Osteocyte (in vitro differentiated cells): ENCODE data around the gene LINC00305. TPM values are rescaled to one million over a fixed set of nuclear protein-coding genes. Genes with fewer than 3 reads are reported as not detected.

ENCODE experiments used
- DNase-seq: peaks from one replicate; pipeline ENCODE4 v3.0.0; 2021; ENCODE audit warnings: mixed read lengths; ENCODE audit not compliant: unreplicated experiment; ENCODE audit errors: extremely low spot score
- H3K27ac Mint-ChIP-seq: one replicate; pipeline ENCODE4 v1.8.0; 2021; ENCODE audit warnings: mild to moderate bottlenecking, mixed read lengths; ENCODE audit not compliant: unreplicated experiment
- H3K27me3 Mint-ChIP-seq: one replicate; pipeline ENCODE4 v1.8.0; 2021; ENCODE audit warnings: mixed read lengths; ENCODE audit not compliant: unreplicated experiment
- H3K36me3 Mint-ChIP-seq: one replicate; pipeline ENCODE4 v1.8.0; 2021; ENCODE audit warnings: mixed read lengths; ENCODE audit not compliant: unreplicated experiment
- H3K4me1 Mint-ChIP-seq: one replicate; pipeline ENCODE4 v1.8.0; 2021; ENCODE audit warnings: mixed read lengths; ENCODE audit not compliant: unreplicated experiment
- H3K4me3 Mint-ChIP-seq: one replicate; pipeline ENCODE4 v1.8.0; 2021; ENCODE audit warnings: mild to moderate bottlenecking, moderate library complexity, mixed read lengths; ENCODE audit not compliant: unreplicated experiment
- H3K9me3 Mint-ChIP-seq: one replicate; pipeline ENCODE4 v1.8.0; 2021; ENCODE audit warnings: mixed read lengths; ENCODE audit not compliant: unreplicated experiment
- CTCF ChIP-seq: fragments of 200-600 bp; sonication (generic); IDR thresholded peaks from 2 replicates; pipeline ENCODE4 v1.5.0; 2021; ENCODE audit warnings: antibody characterized with exemption, mild to moderate bottlenecking, moderate library complexity
- long read RNA-seq: library from polyadenylated mRNA; unstranded; transcript quantifications from one replicate; pipeline ENCODE4 v2.0.0, GENCODE V29; 2021
- total RNA-seq: library from RNA; stranded (reverse); gene quantifications from 2 replicates; pipeline ENCODE4 v1.2.1, GENCODE V29; 2021

LINC00305 gene
- not detected in 2 replicates for total RNA-seq
- long read RNA-seq: 0 reads

DNA sequence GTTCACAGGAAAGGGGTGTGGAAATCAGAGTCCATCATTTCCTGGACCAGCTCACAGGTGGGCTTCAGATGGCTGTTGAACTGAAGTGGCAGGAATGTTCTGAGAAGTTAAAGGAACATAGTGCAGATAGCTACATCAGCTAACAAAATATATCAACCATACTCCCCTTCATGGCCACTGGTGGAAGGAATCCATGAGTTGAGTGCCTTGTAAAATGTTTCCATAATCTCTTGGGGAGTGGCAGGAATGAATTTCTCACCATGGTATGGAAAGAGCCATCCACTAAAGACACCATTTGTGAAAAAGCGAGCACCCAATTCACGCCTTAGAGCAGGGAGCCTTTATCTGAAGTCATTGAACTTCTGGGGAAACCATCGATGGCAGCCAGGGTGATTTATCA, at the start of gene LINC00305:
Gene LINC00305, minus strand, starts transcription at position 101 of the 400 bp plus-strand sequence.
- H3K9me3 Mint-ChIP-seq: no peaks in the 10 kb centered on the region
- DNase-seq: no peak
- no peaks in the 10 kb centered on the region for H3K36me3 Mint-ChIP-seq
- H3K4me1 Mint-ChIP-seq: no peaks in the 10 kb centered on the region
- no peak for TF ChIP-seq CTCF
- H3K4me3 Mint-ChIP-seq: no peak within 1 kb of the TSS
- no peak within 1 kb of the TSS for H3K27ac Mint-ChIP-seq
- H3K27me3 Mint-ChIP-seq: peaks cover 32% of the 10 kb centered on the region

DNA sequence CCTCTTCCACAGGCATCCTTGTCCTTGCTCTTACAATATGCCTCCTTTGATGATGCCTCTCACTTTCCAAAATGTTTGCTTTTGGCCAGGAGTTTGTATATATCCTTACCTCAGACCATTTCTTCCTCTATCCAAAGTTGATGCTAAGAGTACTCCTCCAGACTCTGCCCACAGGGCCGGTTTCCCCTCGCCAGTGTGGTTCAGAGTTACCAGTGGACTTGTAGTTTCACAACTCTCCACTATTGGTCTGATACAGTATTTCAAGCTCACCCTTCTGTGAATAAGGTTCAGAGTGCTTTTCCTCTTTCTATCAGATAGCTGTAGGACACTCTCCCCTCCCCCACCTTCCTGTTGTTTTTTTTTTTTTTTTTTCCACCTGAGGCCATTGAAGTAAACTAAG, 42.2 kb upstream of the LINC00305 start:
- no peak for TF ChIP-seq CTCF
- no peaks in the 10 kb centered on the region for H3K36me3 Mint-ChIP-seq
- DNase-seq: no peak
- H3K27me3 Mint-ChIP-seq: peaks cover 22% of the 10 kb centered on the region
- no peaks in the 10 kb centered on the region for H3K4me1 Mint-ChIP-seq
- H3K27ac Mint-ChIP-seq: no peak overlapping the region
- no peak overlapping the region for H3K4me3 Mint-ChIP-seq
- H3K9me3 Mint-ChIP-seq: no peaks in the 10 kb centered on the region

DNA sequence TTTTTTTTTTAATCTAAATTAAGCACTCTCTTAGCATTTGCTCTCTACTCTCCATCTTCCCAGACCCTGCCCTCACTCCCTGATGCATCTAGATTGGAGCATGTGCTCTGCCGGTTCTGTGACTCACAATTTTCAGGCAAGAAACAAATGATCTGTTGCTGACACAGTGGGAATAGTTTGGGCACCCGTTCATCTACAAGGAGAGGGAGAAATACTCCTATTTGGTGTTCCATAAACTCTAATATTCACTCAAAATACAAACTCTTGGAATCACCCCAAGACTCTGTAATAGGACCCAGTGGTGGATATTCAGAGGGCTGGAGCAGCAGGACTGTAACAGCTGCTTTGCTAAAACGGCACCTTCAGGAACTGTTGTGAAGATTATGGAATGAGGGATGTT, 37.1 kb upstream of the LINC00305 start:
- Mint-ChIP-seq H3K4me1 (no peaks in the 10 kb centered on the region), H3K9me3 (no peaks in the 10 kb centered on the region), H3K4me3 (no peak overlapping the region)

DNA sequence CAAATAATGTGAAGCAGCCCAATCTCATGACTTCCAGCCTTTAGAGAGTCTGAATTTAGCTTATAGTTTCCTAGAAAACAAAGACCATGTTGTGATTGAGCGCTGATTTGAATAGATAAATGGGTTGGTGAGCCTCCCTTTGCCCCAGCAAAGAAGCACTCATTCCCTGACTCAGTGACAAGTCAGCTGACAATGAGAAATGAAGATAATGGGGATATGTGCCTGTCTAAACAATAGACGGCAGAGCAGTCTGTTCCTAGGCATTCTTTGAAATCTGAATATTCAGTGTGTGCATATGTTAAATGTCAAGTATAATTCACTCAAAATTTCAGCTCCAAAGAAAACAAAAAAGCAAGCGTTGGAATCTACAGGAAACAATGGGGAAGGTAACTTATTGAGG, 34.8 kb upstream of the LINC00305 start:
- H3K4me1 Mint-ChIP-seq: no peaks in the 10 kb centered on the region
- no peaks in the 10 kb centered on the region for H3K9me3 Mint-ChIP-seq
- DNase-seq: no peak
- H3K4me3 Mint-ChIP-seq: no peak overlapping the region
- H3K27ac Mint-ChIP-seq: no peak overlapping the region
- no peaks in the 10 kb centered on the region for H3K36me3 Mint-ChIP-seq
- peaks cover 35% of the 10 kb centered on the region for H3K27me3 Mint-ChIP-seq
- no peak for TF ChIP-seq CTCF

More for the DNA sequence above, 37.1 kb upstream of the LINC00305 start:
- no peak for DNase-seq
- no peak overlapping the region for H3K27ac Mint-ChIP-seq
- peaks cover 42% of the 10 kb centered on the region for H3K27me3 Mint-ChIP-seq
- no peak for TF ChIP-seq CTCF
- no peaks in the 10 kb centered on the region for H3K36me3 Mint-ChIP-seq

DNA sequence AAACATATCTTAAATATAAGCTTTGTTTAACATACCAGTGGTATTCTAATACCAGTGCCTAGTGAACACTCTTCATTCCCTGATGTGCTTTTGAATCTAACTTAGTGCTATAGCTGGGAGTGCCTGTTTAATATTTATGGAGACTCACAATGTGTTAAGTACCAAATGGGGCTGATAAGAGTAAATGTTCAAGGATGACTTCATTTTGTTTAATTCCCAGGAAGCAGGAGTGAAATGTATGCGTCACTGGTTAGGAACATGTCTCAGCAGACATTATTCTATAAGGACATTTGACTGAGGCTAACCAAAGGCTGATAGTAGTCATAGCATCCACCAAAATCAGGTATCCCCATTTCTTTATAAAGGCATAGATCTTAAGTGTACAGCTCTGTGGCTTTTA, 31.7 kb upstream of the LINC00305 start:
- no peaks in the 10 kb centered on the region for H3K36me3 Mint-ChIP-seq
- DNase-seq: no peak
- TF ChIP-seq CTCF: no peak
- no peaks in the 10 kb centered on the region for H3K9me3 Mint-ChIP-seq
- no peak overlapping the region for H3K4me3 Mint-ChIP-seq
- no peaks in the 10 kb centered on the region for H3K4me1 Mint-ChIP-seq
- H3K27me3 Mint-ChIP-seq: peaks cover 18% of the 10 kb centered on the region
- no peak overlapping the region for H3K27ac Mint-ChIP-seq
